Fibroblast of skin of scalp (primary cell): ENCODE measurements around the gene PAX6.

Experiments used
- DNase-seq: peaks from one replicate; pipeline ENCODE4 v3.0.0-alpha.2; 2013

The PAX6 gene

GRCh38 chr11:31822175-31822926, 11.2 kb upstream of the PAX6 start:
- DNase-seq: no peak

- DNase-seq: no peak
Measured at GRCh38 chr11:31821766-31822165, 10.6 kb upstream of the PAX6 start.

- DNase-seq: no peak
Measured at GRCh38 chr11:31821235-31821764, 10.2 kb upstream of the PAX6 start.

GRCh38 chr11:31820438-31820818, 9.3 kb upstream of the PAX6 start:
- DNase-seq: no peak

GRCh38 chr11:31819621-31820437, 8.7 kb upstream of the PAX6 start:
- no peak for DNase-seq

- no peak for DNase-seq
Measured at GRCh38 chr11:31818874-31819331, 7.8 kb upstream of the PAX6 start.

- DNase-seq: no peak
Measured at GRCh38 chr11:31818425-31818755, 7.3 kb upstream of the PAX6 start.

- DNase-seq: no peak
Measured at GRCh38 chr11:31817621-31818424, 6.7 kb upstream of the PAX6 start.

GRCh38 chr11:31817054-31817620, 6.0 kb upstream of the PAX6 start:
- no peak for DNase-seq

GRCh38 chr11:31816468-31817053, 5.4 kb upstream of the PAX6 start:
- DNase-seq: no peak

GRCh38 chr11:31815711-31816467, 4.8 kb upstream of the PAX6 start:
- no peak for DNase-seq

GRCh38 chr11:31814176-31814868, 3.2 kb upstream of the PAX6 start:
- DNase-seq: no peak

- no peak for DNase-seq
Measured at GRCh38 chr11:31813391-31814175, 2.5 kb upstream of the PAX6 start.

GRCh38 chr11:31812383-31813381, 1.6 kb upstream of the PAX6 start:
- DNase-seq: no peak

- DNase-seq: peak; percentile 32
Measured at GRCh38 chr11:31809857-31810778, 1.0 kb downstream of the PAX6 start.

- DNase-seq: no peak
Measured at GRCh38 chr11:31809541-31809856, 1.6 kb downstream of the PAX6 start.

GRCh38 chr11:31808721-31809540, 2.2 kb downstream of the PAX6 start:
- DNase-seq: no peak
